ENCODE measurements around the gene FHOD3. TPM values are rescaled to one million over a fixed set of nuclear protein-coding genes. Genes with fewer than 3 reads are reported as not detected.

Gene FHOD3
- total and polyA plus RNA-seq, 2 of the 8 experiments (the other 6 are each of a cell fraction or from before 2014, with no cell fraction given): 9.7 to 10.5 TPM

- Histone ChIP-seq H3K56ac (replicated peaks; ENCODE audit: insufficient read length, low read depth, low read length) (no peak overlapping the region), H4K5ac (ENCODE audit: insufficient read length, low read depth, low read length) (no peak overlapping the region), H3K4me1 (replicated peaks in 1 of 4; ENCODE audit: control insufficient read depth in 3 of 4, insufficient read depth in 4 of 4, low read length in 3 of 4) (peaks cover 0 to 3% (median 1%) of the 10 kb centered on the region in 4 experiments; a peak in 3 of 7 replicates), H4K20me1 (replicated peaks in 1 of 2; ENCODE audit: control insufficient read depth in 1 of 2, insufficient read depth in 2 of 2, low read length in 2 of 2) (no peaks in the 10 kb centered on the region), H3K27ac (ENCODE audit: low read depth, low read length) (no peak overlapping the region), H2BK5ac (ENCODE audit: low read depth, low read length) (no peak overlapping the region), H3K23ac (ENCODE audit: insufficient read length) (no peak overlapping the region), H2BK12ac (ENCODE audit: low read depth, low read length) (no peak overlapping the region), H3K79me1 (ENCODE audit: low read depth, low read length) (no peaks in the 10 kb centered on the region; the same call in 1 of the 2 replicates), H3K9ac (replicated peaks in 1 of 4; ENCODE audit: extremely low read depth in 1 of 4, low read depth in 3 of 4, low read length in 3 of 4) (no peak overlapping the region), H3K4ac (replicated peaks; ENCODE audit: insufficient read length, low read depth, low read length) (no peak overlapping the region), H3K79me2 (ENCODE audit: control insufficient read depth in 1 of 2, insufficient read depth in 2 of 2, low read length in 2 of 2) (no peaks in the 10 kb centered on the region; a peak in 1 of 4 replicates), H2BK15ac (ENCODE audit: low read length) (no peak overlapping the region), H3K4me2 (ENCODE audit: insufficient read depth in 1 of 2, low read depth in 2 of 2, low read length in 2 of 2) (no peak overlapping the region), H3K4me3 (ENCODE audit: extremely low read depth in 1 of 4, insufficient read depth in 2 of 4, low read depth in 3 of 4, low read length in 4 of 4) (no peak overlapping the region), H3K36me3 (ENCODE audit: control insufficient read depth in 2 of 4, insufficient read depth in 4 of 4, low read length in 3 of 4) (no peaks in the 10 kb centered on the region), H3K23me2 (ENCODE audit: low read depth, low read length) (no peaks in the 10 kb centered on the region), H2AFZ (ENCODE audit: low read length) (no peak overlapping the region), H4K91ac (replicated peaks; ENCODE audit: insufficient read length, low read length) (no peak overlapping the region), H3K27me3 (replicated peaks in 1 of 4; ENCODE audit: control insufficient read depth in 3 of 4, extremely low read depth in 1 of 4, insufficient read depth in 3 of 4, low read length in 3 of 4) (no peaks in the 10 kb centered on the region), H2BK20ac (ENCODE audit: low read length) (no peak overlapping the region), H2BK120ac (replicated peaks; ENCODE audit: low read depth, low read length) (no peak overlapping the region), H4K8ac (ENCODE audit: extremely low read depth, insufficient read depth, low read length) (no peak overlapping the region), H2AK5ac (ENCODE audit: low read depth, low read length) (no peak overlapping the region), H3K14ac (ENCODE audit: insufficient read length) (no peak overlapping the region), H3K18ac (ENCODE audit: extremely low read depth, low read length) (no peak overlapping the region), H3K9me3 (ENCODE audit: insufficient read depth in 2 of 2, low read depth in 1 of 2, low read length in 1 of 2) (no peaks in the 10 kb centered on the region)
- POLR2A ChIA-PET (ENCODE audit: partially characterized antibody): no interaction called here
- FAIRE-seq (no peak), DNase-seq (ENCODE audit: low read depth in 1 of 2, low spot score in 2 of 2) (no peak)
- WGBS, 2 experiments (ENCODE audit: extremely low coverage in 1 of 2, insufficient coverage in 1 of 2, insufficient read length in 1 of 2, insufficient replicate concordance in 2 of 2, low coverage in 1 of 2, low lambda C conversion rate in 2 of 2, missing lambda C conversion rate in 1 of 2): 84% methylated on average over 4 of the region's 4 CpGs; no CpG with 5 or more reads in 1 of the 2 experiments
- TF ChIP-seq TAF1 (IDR thresholded peaks at IDR 0.05; ENCODE audit: low read depth, low read length) (no peak), KDM4A (IDR thresholded peaks at IDR 0.05; ENCODE audit: low read depth, low read length, severe bottlenecking) (no peak), MAX (IDR thresholded peaks at IDR 0.05) (no peak), SIX5 (IDR thresholded peaks at IDR 0.05; ENCODE audit: low read depth, low read length) (no peak), CTCF (IDR thresholded peaks at IDR 0.05; ENCODE audit: control extremely low read depth in 1 of 3, insufficient read depth in 1 of 3, low read depth in 1 of 3, low read length in 3 of 3) (peak in 1 of 3 experiments; percentile 18; a peak in 1 of 4 replicates), EGR1 (IDR thresholded peaks at IDR 0.05; ENCODE audit: borderline replicate concordance, low read depth, low read length) (no peak), GABPA (IDR thresholded peaks at IDR 0.05; ENCODE audit: borderline replicate concordance, insufficient read depth, low read length) (no peak), TAF7 (optimal IDR thresholded peaks at IDR 0.05; ENCODE audit: borderline replicate concordance, low read depth, low read length) (no peak), BACH1 (IDR thresholded peaks at IDR 0.05; ENCODE audit: low read length) (no peak)
- CTCF ChIA-PET (ENCODE audit: partially characterized antibody): interaction anchor here (0.9 to 1.9 kb wide), 4 partner anchors 11 to 135 kb away, joined by 3 to 13 read pairs (median 3); no protein-coding TSS in a partner anchor
Measured at GRCh38 chr18:36424741-36425142, 127.2 kb downstream of the FHOD3 start.
